BLaER1 treated with 17β-estradiol and CSF1 and Interleukin-3, amounts not matched to agents 10 nM and 100 nM (cell line): ENCODE measurements around the gene THG1L.
A peak's percentile ranks its signal among the peaks of the same experiment; 100 is the strongest.
"Not testable (repeated sequence)": the region's sequence is repeated elsewhere in the genome, so short reads cannot be mapped to it uniquely, and the experiment has no call there.

Experiments used
- H3K27ac ChIP-seq, 11 experiments: shearing (Covaris generic); formaldehyde crosslinking; 2 replicates each; pipeline ENCODE4 v1.8.1; 2022
- H3K27me3 ChIP-seq, 11 experiments: shearing (Covaris generic); formaldehyde crosslinking; 2 replicates each; pipeline ENCODE4 v1.8.1; 2022
- H3K36me3 ChIP-seq, 11 experiments: shearing (Covaris generic); formaldehyde crosslinking; 2 replicates each; pipeline ENCODE4 v1.8.1; 2022
- H3K4me1 ChIP-seq, 10 experiments: shearing (Covaris generic); formaldehyde crosslinking; 2 replicates each; pipeline ENCODE4 v1.8.1; 2022
- H3K4me2 ChIP-seq, 11 experiments: shearing (Covaris generic); formaldehyde crosslinking; 2 replicates each; pipeline ENCODE4 v1.8.1; 2022
- H3K4me3 ChIP-seq, 10 experiments: shearing (Covaris generic); formaldehyde crosslinking; 2 replicates each; pipeline ENCODE4 v1.8.1; 2022
- H3K9ac ChIP-seq, 11 experiments: shearing (Covaris generic); formaldehyde crosslinking; 2 replicates each; pipeline ENCODE4 v1.8.1; 2022
- H3K9me3 ChIP-seq, 11 experiments: shearing (Covaris generic); formaldehyde crosslinking; replicated peaks in 1 of 11; 2 replicates each; pipeline ENCODE4 v1.8.1; 2022
- H4K20me1 ChIP-seq, 11 experiments: shearing (Covaris generic); formaldehyde crosslinking; 2 replicates each; pipeline ENCODE4 v1.8.1; 2022
- Cebpa-rat ChIP-seq, 11 experiments: shearing (Covaris generic); IDR thresholded peaks; 2 replicates each; pipeline ENCODE4 v1.8.1; 2022

Gene THG1L

GRCh38 chr5:157731272-157732129 is at the start of gene THG1L:
THG1L (plus strand) TSS chr5:157731420; CDS start chr5:157731441, 21 bp downstream.
- Histone ChIP-seq H3K9me3 (no peaks in the 10 kb centered on the region), H4K20me1 (no peaks in the 10 kb centered on the region), H3K4me3 (peak within 1 kb of the TSS; percentile 57 to 79 (median 70)), H3K4me1 (peaks cover 0 to 18% (median 7%) of the 10 kb centered on the region in 10 experiments; a peak in 12 of 20 replicates), H3K27me3 (no peaks in the 10 kb centered on the region), H3K36me3 (peaks cover 6 to 39% (median 25%) of the 10 kb centered on the region in 11 experiments; a peak in 17 of 22 replicates), H3K9ac (peak within 1 kb of the TSS; percentile 74 to 86 (median 82)), H3K27ac (peak within 1 kb of the TSS; percentile 58 to 90 (median 81); a peak in 21 of 22 replicates), H3K4me2 (peak within 1 kb of the TSS; percentile 62 to 89 (median 73))
- no peak for TF ChIP-seq Cebpa-rat (IDR thresholded peaks at IDR 0.05)

GRCh38 chr5:157682257-157682656 is 49.0 kb upstream of the THG1L start:
- Histone ChIP-seq H3K4me2 (no peak overlapping the region), H3K36me3 (no peaks in the 10 kb centered on the region), H3K4me3 (no peak overlapping the region), H3K9ac (no peak overlapping the region), H3K27ac (no peak overlapping the region), H4K20me1 (no peaks in the 10 kb centered on the region), H3K9me3 (peaks cover 0 to 15% (median 0%) of the 10 kb centered on the region in 11 experiments; a peak in 5 of 22 replicates), H3K4me1 (no peaks in the 10 kb centered on the region), H3K27me3 (no peaks in the 10 kb centered on the region)
- no peak for TF ChIP-seq Cebpa-rat (IDR thresholded peaks at IDR 0.05)

- not testable (repeated sequence) for H3K4me2 ChIP-seq, H3K9ac ChIP-seq, H4K20me1 ChIP-seq, H3K27ac ChIP-seq, H3K4me1 ChIP-seq, H3K36me3 ChIP-seq, H3K27me3 ChIP-seq, H3K4me3 ChIP-seq
- H3K9me3 ChIP-seq: peaks cover 16 to 20% (median 19%) of the 10 kb centered on the region in 11 experiments
Observed at GRCh38 chr5:157686276-157687197, 44.7 kb upstream of the THG1L start.

- Histone ChIP-seq H3K4me1 (no peaks in the 10 kb centered on the region), H3K27me3 (no peaks in the 10 kb centered on the region), H4K20me1 (no peaks in the 10 kb centered on the region), H3K9ac (no peak overlapping the region), H3K36me3 (no peaks in the 10 kb centered on the region), H3K27ac (no peak overlapping the region), H3K4me3 (no peak overlapping the region), H3K9me3 (peaks cover 19 to 25% (median 22%) of the 10 kb centered on the region in 11 experiments), H3K4me2 (no peak overlapping the region)
- no peak for TF ChIP-seq Cebpa-rat (IDR thresholded peaks at IDR 0.05)
Observed at GRCh38 chr5:157687198-157687554, 44.0 kb upstream of the THG1L start.

GRCh38 chr5:157689942-157690689 is 41.1 kb upstream of the THG1L start:
- no peak overlapping the region for H3K27ac ChIP-seq
- no peaks in the 10 kb centered on the region for H3K27me3 ChIP-seq
- no peaks in the 10 kb centered on the region for H4K20me1 ChIP-seq
- H3K9me3 ChIP-seq: peaks cover 30 to 51% (median 41%) of the 10 kb centered on the region in 11 experiments
- H3K36me3 ChIP-seq: no peaks in the 10 kb centered on the region
- no peak overlapping the region for H3K4me2 ChIP-seq
- no peak overlapping the region for H3K4me3 ChIP-seq
- H3K4me1 ChIP-seq: no peaks in the 10 kb centered on the region
- no peak overlapping the region for H3K9ac ChIP-seq
- no peak for TF ChIP-seq Cebpa-rat (IDR thresholded peaks at IDR 0.05)

GRCh38 chr5:157690690-157691433 is 40.4 kb upstream of the THG1L start:
- no peaks in the 10 kb centered on the region for H3K36me3 ChIP-seq
- no peak overlapping the region for H3K9ac ChIP-seq
- no peak overlapping the region for H3K4me3 ChIP-seq
- H3K4me1 ChIP-seq: no peaks in the 10 kb centered on the region
- H3K27ac ChIP-seq: no peak overlapping the region
- no peak for TF ChIP-seq Cebpa-rat (IDR thresholded peaks at IDR 0.05)
- H3K27me3 ChIP-seq: no peaks in the 10 kb centered on the region
- H3K4me2 ChIP-seq: no peak overlapping the region
- no peaks in the 10 kb centered on the region for H4K20me1 ChIP-seq
- peaks cover 37 to 58% (median 48%) of the 10 kb centered on the region in 11 experiments for H3K9me3 ChIP-seq

- H4K20me1 ChIP-seq, H3K9ac ChIP-seq, H3K4me1 ChIP-seq, H3K27ac ChIP-seq, H3K4me3 ChIP-seq, H3K36me3 ChIP-seq, H3K4me2 ChIP-seq, H3K27me3 ChIP-seq: not testable (repeated sequence)
- peaks cover 67 to 88% (median 76%) of the 10 kb centered on the region in 11 experiments for H3K9me3 ChIP-seq
Observed at GRCh38 chr5:157693816-157694215, 37.4 kb upstream of the THG1L start.

GRCh38 chr5:157696154-157696553 is 35.1 kb upstream of the THG1L start:
- H3K4me3 ChIP-seq, H3K27me3 ChIP-seq: not testable (repeated sequence)

GRCh38 chr5:157698674-157699073 is 32.5 kb upstream of the THG1L start:
- not testable (repeated sequence) for H3K4me1 ChIP-seq, H3K4me2 ChIP-seq, H4K20me1 ChIP-seq, H3K36me3 ChIP-seq, H3K27me3 ChIP-seq, H3K9ac ChIP-seq, H3K27ac ChIP-seq, H3K4me3 ChIP-seq
- peaks cover 70 to 83% (median 72%) of the 10 kb centered on the region in 11 experiments for H3K9me3 ChIP-seq

More at GRCh38 chr5:157696154-157696553, 35.1 kb upstream of the THG1L start:
- H3K9ac ChIP-seq, H3K27ac ChIP-seq, H4K20me1 ChIP-seq, H3K4me2 ChIP-seq, H3K36me3 ChIP-seq, H3K4me1 ChIP-seq: not testable (repeated sequence)
- H3K9me3 ChIP-seq: peaks cover 78 to 95% (median 85%) of the 10 kb centered on the region in 11 experiments
